GM13976 (cell line): ENCODE measurements around the gene EML6.

Experiments
- DNase-seq: peaks from one replicate; pipeline ENCODE4 v3.0.0; 2012; ENCODE audit warnings: low spot score
- CTCF ChIP-seq: IDR thresholded peaks from 2 replicates; pipeline ENCODE4 v1.5.1; 2012; ENCODE audit warnings: borderline replicate concordance, mild to moderate bottlenecking; ENCODE audit not compliant: insufficient read depth; ENCODE audit errors: extremely low read depth, missing control alignments, control extremely low read depth
- in situ Hi-C: fragments of 300-500 bp; cut with MboI; formaldehyde crosslinking; loops from one replicate; pipeline ENCODE4 v1.12.0; 2022; ENCODE audit warnings: low sequenced_read_pairs, mixed read lengths, inconsistent platforms; ENCODE audit not compliant: unreplicated experiment

EML6 gene

GRCh38 chr2:54947136-54947535 lies 223.7 kb downstream of the EML6 start:
- TF ChIP-seq CTCF: no peak
- no peak for DNase-seq
- in situ Hi-C loops: no loop called here

GRCh38 chr2:54947646-54948045 lies 224.2 kb downstream of the EML6 start:
- no peak for TF ChIP-seq CTCF
- no peak for DNase-seq
- in situ Hi-C loops: no loop called here

GRCh38 chr2:54948120-54948519 lies 224.7 kb downstream of the EML6 start:
- in situ Hi-C loops: no loop called here
- TF ChIP-seq CTCF: no peak
- no peak for DNase-seq

- no peak for TF ChIP-seq CTCF
- DNase-seq: no peak
- in situ Hi-C loops: no loop called here
Measured at GRCh38 chr2:54949431-54949830, 226.0 kb downstream of the EML6 start.

- no peak for DNase-seq
- TF ChIP-seq CTCF: no peak
- in situ Hi-C loops: no loop called here
Measured at GRCh38 chr2:54950811-54951210, 227.3 kb downstream of the EML6 start.

- TF ChIP-seq CTCF: no peak
- in situ Hi-C loops: no loop called here
- no peak for DNase-seq
Measured at GRCh38 chr2:54952425-54952824, 229.0 kb downstream of the EML6 start.

GRCh38 chr2:54952978-54953456 lies 229.6 kb downstream of the EML6 start:
- TF ChIP-seq CTCF: no peak
- in situ Hi-C loops: no loop called here
- DNase-seq: no peak
